Endothelial cell of umbilical vein (primary cell): ENCODE data around the gene ZCWPW2. TPM values are rescaled to one million over a fixed set of nuclear protein-coding genes. Genes with fewer than 3 reads are reported as not detected.

Experiments used
- BruUV-seq: library from RNA; stranded (reverse); fragments of 400-500 nt; replicated peaks from 2 replicates; lab custom pipeline; 2021; lab: Mats Ljungman, UMichigan
- CTCF ChIA-PET: fragments of 300-600, 350-600 bp; sonication (Branson Sonifier 250); formaldehyde crosslinking; loops from one replicate; lab custom pipeline; 2021; ENCODE audit warnings: antibody characterized with exemption, inconsistent platforms; lab: Charles Lee
- POLR2A ChIA-PET: fragments of 300-600, 350-600 bp; sonication (Branson Sonifier 250); formaldehyde crosslinking; loops from one replicate; lab custom pipeline; 2021; ENCODE audit warnings: antibody characterized with exemption, inconsistent platforms; lab: Charles Lee
- DNase-seq: peaks from one replicate; pipeline ENCODE4 v3.0.0-alpha.2; 2011; ENCODE audit warnings: low read depth, low spot score
- FAIRE-seq: peaks from 2 replicates; lab custom pipeline; 2011; peaks lifted over from hg19 to GRCh38; lab: Jason Lieb, UNC
- H2AFZ ChIP-seq: 2 replicates; pipeline ENCODE4 v1.6.0; 2012; ENCODE audit warnings: low read depth, low read length, control low read depth, inconsistent platforms
- H3K27ac ChIP-seq: 2 replicates; pipeline ENCODE4 v1.5.1; 2011; ENCODE audit warnings: low read depth, mild to moderate bottlenecking, control low read depth, low read length, moderate library complexity; ENCODE audit not compliant: insufficient read depth
- H3K27me3 ChIP-seq, 2 experiments: 2 replicates each; pipeline versions ENCODE4 v1.6.0 to v1.6.1; 2011; ENCODE audit warnings: low read length in 2 of 2, mixed read lengths in 1 of 2; ENCODE audit not compliant: control insufficient read depth in 2 of 2, insufficient read depth in 2 of 2
- H3K36me3 ChIP-seq, 2 experiments: 2 replicates in 1 of 2; 3 replicates in 1 of 2; pipeline ENCODE4 v1.5.1; 2011; ENCODE audit warnings: low read length in 2 of 2, mild to moderate bottlenecking in 1 of 2, moderate library complexity in 1 of 2; ENCODE audit not compliant: control insufficient read depth in 2 of 2, insufficient read depth in 2 of 2; ENCODE audit errors: extremely low read depth in 1 of 2
- H3K4me1 ChIP-seq: 3 replicates; pipeline ENCODE4 v1.5.1; 2011; ENCODE audit warnings: mild to moderate bottlenecking, low read length; ENCODE audit not compliant: control insufficient read depth, insufficient read depth; ENCODE audit errors: extremely low read depth
- H3K4me2 ChIP-seq: 2 replicates; pipeline ENCODE4 v1.6.1; 2011; ENCODE audit warnings: low read length, control low read depth, mixed read lengths; ENCODE audit not compliant: insufficient read depth
- H3K4me3 ChIP-seq, 3 experiments: fragments of 200-600 bp in 1 of 3; sonication (generic), shearing (Covaris generic) in 1 of 3; replicated peaks in 1 of 3; 2 replicates each; pipeline ENCODE4 v1.5.1; 2011 to 2016; ENCODE audit warnings: control low read depth in 3 of 3, low read length in 3 of 3, mild to moderate bottlenecking in 2 of 3, inconsistent platforms in 1 of 3, low read depth in 1 of 3, moderate library complexity in 1 of 3; ENCODE audit not compliant: insufficient read depth in 1 of 3
- H3K79me2 ChIP-seq: 2 replicates; pipeline ENCODE4 v1.6.0; 2012; ENCODE audit warnings: low read length, inconsistent platforms; ENCODE audit not compliant: control insufficient read depth, insufficient read depth
- H3K9ac ChIP-seq: replicated peaks from 2 replicates; pipeline ENCODE3; 2011; ENCODE audit warnings: low read length, control low read depth; ENCODE audit not compliant: insufficient read depth; ENCODE audit errors: extremely low read depth
- H3K9me1 ChIP-seq: replicated peaks from 3 replicates; pipeline ENCODE4 v1.6.0; 2011; ENCODE audit warnings: mild to moderate bottlenecking, low read length; ENCODE audit not compliant: control insufficient read depth, insufficient read depth; ENCODE audit errors: extremely low read depth
- H3K9me3 ChIP-seq: replicated peaks from 2 replicates; pipeline ENCODE4 v1.5.1; 2012; ENCODE audit warnings: low read length, inconsistent platforms; ENCODE audit not compliant: control insufficient read depth, insufficient read depth
- H4K20me1 ChIP-seq: replicated peaks from 2 replicates; pipeline ENCODE3; 2011; ENCODE audit warnings: mild to moderate bottlenecking, low read length; ENCODE audit not compliant: control insufficient read depth, insufficient read depth; ENCODE audit errors: extremely low read depth
- EZH2 ChIP-seq: IDR thresholded peaks from 2 replicates; pipeline ENCODE4 v1.6.1; 2012; ENCODE audit warnings: borderline replicate concordance, low read depth, mild to moderate bottlenecking, moderate library complexity, low read length, inconsistent platforms; ENCODE audit not compliant: severe bottlenecking
- FOS ChIP-seq: IDR thresholded peaks from 2 replicates; pipeline ENCODE4 v1.6.1; 2011; ENCODE audit warnings: mild to moderate bottlenecking, low read length, moderate library complexity, borderline replicate concordance; ENCODE audit not compliant: insufficient read depth
- GATA2 ChIP-seq: IDR thresholded peaks from 2 replicates; pipeline ENCODE4 v1.7.0; 2011; ENCODE audit warnings: low read depth, mild to moderate bottlenecking, moderate library complexity, mixed read lengths, low read length; ENCODE audit not compliant: insufficient read length, insufficient read depth
- JUN ChIP-seq: IDR thresholded peaks from 2 replicates; pipeline ENCODE4 v1.6.1; 2011; ENCODE audit warnings: borderline replicate concordance, low read depth; ENCODE audit not compliant: insufficient read length, insufficient read depth
- MYC ChIP-seq: IDR thresholded peaks from one replicate; pipeline ENCODE4 v1.6.1; 2011; ENCODE audit warnings: mild to moderate bottlenecking, low read depth, low read length
- POLR2A ChIP-seq: IDR thresholded peaks from 2 replicates; pipeline ENCODE4 v1.6.1; 2012; ENCODE audit warnings: low read depth, mild to moderate bottlenecking, control low read depth, low read length
- POLR2AphosphoS5 ChIP-seq: IDR thresholded peaks from 2 replicates; pipeline ENCODE4 v1.6.1; 2012; ENCODE audit warnings: low read depth, mild to moderate bottlenecking, control low read depth, low read length, moderate library complexity; ENCODE audit not compliant: insufficient read depth
- dilution Hi-C: fragments of 300-500 bp; cut with MboI; formaldehyde crosslinking; loops from one replicate; pipeline ENCODE4 v1.15.0; 2019; ENCODE audit warnings: low sequenced_read_pairs; ENCODE audit not compliant: extremely low pct_ligation_motif_present
- intact Hi-C: fragments of 100-400 bp; cut with micrococcal nuclease; formaldehyde crosslinking; loops from one replicate; pipeline ENCODE4 v1.10.0; 2022
- polyA plus RNA-seq, 4 experiments: library from polyadenylated mRNA; depleted of rRNA in 3 of 4; stranded (reverse) in 3 of 4; unstranded in 1 of 4; fragments of >200 nt; gene quantifications; 2 replicates each; pipeline versions ENCODE4 v1.2.1 to v1.2.3, GENCODE V29; 2011 to 2012; ENCODE audit warnings: missing spikeins in 1 of 4
- total RNA-seq: library from RNA; stranded (reverse); gene quantifications from 2 replicates; pipeline ENCODE4 v1.2.3, GENCODE V29; 2021
- TF ChIP-seq, protein P1 (sequence below), 2 donors: IDR thresholded peaks; 1 replicate in 1 of 2; 2 replicates in 1 of 2; pipeline ENCODE4 v1.5.1; 2011; ENCODE audit warnings: low read length in 2 of 2, mild to moderate bottlenecking in 2 of 2, moderate library complexity in 2 of 2, control low read depth in 1 of 2, inconsistent platforms in 1 of 2, low read depth in 1 of 2; ENCODE audit not compliant: insufficient read depth in 1 of 2; ENCODE audit errors: extremely low read depth in 1 of 2
- TF ChIP-seq, protein P2 (sequence below): IDR thresholded peaks from 2 replicates; pipeline ENCODE4 v1.6.1; 2011; ENCODE audit not compliant: insufficient read depth, insufficient read length

The ZCWPW2 gene
- total and polyA plus RNA-seq, 2 donors (not counting 3 experiments of a cell fraction or from before 2014, with no cell fraction given) = 0.04 to 0.40 TPM

DNA sequence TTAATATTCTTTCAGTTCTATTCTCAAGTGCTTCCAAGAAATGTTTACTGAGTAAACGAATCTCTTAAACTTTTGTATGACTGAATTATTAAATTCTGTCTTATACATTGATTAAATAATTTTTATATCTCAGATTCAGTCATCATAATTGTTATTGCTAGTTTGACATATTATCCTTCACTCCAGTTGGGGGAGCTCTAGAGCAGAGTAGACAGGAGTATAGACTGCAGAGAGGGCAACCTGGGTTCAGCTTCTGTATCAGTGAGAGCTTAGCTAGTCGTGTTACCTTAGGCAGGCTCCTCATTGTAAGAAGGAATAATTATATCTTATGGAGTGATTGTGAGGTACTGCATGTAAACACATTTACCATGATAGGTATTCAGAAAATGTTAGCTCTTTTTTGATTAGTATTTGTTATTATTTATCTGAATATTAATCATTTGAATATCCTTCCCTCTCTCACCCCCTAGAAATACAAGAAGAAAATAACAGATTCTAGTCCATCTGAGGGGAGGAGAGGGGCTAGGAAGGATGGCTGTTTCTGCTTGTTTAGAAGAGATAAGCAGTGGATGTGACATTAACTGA is 31.0 kb upstream of the ZCWPW2 start:
- no TSS peak for BruUV-seq
- H3K4me1 ChIP-seq = peaks cover 4% of the 10 kb centered on the region
- no peak overlapping the region for H3K9ac ChIP-seq
- dilution Hi-C loops (no loop called here), intact Hi-C loops (no loop called here)
- DNase-seq (peak; percentile 47), FAIRE-seq (no peak)
- no peak overlapping the region for H3K27ac ChIP-seq
- ChIA-PET POLR2A (no interaction called here), CTCF (interaction anchor here (0.6 to 3.4 kb wide), 19 partner anchors 10 to 637 kb away, joined by 3 to 61 read pairs (median 5); partner anchors contain the start of genes AZI2, CMC1 and ZCWPW2)
- no peak overlapping the region for H3K4me2 ChIP-seq
- no peaks in the 10 kb centered on the region for H3K9me1 ChIP-seq
- H3K27me3 ChIP-seq = no peaks in the 10 kb centered on the region
- H3K79me2 ChIP-seq = no peaks in the 10 kb centered on the region
- H3K36me3 ChIP-seq = no peaks in the 10 kb centered on the region
- H2AFZ ChIP-seq = no peak overlapping the region
- H3K9me3 ChIP-seq = no peaks in the 10 kb centered on the region
- TF ChIP-seq, protein P1, sequence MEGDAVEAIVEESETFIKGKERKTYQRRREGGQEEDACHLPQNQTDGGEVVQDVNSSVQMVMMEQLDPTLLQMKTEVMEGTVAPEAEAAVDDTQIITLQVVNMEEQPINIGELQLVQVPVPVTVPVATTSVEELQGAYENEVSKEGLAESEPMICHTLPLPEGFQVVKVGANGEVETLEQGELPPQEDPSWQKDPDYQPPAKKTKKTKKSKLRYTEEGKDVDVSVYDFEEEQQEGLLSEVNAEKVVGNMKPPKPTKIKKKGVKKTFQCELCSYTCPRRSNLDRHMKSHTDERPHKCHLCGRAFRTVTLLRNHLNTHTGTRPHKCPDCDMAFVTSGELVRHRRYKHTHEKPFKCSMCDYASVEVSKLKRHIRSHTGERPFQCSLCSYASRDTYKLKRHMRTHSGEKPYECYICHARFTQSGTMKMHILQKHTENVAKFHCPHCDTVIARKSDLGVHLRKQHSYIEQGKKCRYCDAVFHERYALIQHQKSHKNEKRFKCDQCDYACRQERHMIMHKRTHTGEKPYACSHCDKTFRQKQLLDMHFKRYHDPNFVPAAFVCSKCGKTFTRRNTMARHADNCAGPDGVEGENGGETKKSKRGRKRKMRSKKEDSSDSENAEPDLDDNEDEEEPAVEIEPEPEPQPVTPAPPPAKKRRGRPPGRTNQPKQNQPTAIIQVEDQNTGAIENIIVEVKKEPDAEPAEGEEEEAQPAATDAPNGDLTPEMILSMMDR (IDR thresholded peaks at IDR 0.05; ENCODE audit: extremely low read depth in 1 of 2, insufficient read depth in 1 of 2, low read depth in 1 of 2, low read length in 2 of 2) = peak; percentile 45 to 46
- no peak for TF ChIP-seq FOS
- H4K20me1 ChIP-seq = peaks cover 2% of the 10 kb centered on the region
- no peak overlapping the region for H3K4me3 ChIP-seq

DNA sequence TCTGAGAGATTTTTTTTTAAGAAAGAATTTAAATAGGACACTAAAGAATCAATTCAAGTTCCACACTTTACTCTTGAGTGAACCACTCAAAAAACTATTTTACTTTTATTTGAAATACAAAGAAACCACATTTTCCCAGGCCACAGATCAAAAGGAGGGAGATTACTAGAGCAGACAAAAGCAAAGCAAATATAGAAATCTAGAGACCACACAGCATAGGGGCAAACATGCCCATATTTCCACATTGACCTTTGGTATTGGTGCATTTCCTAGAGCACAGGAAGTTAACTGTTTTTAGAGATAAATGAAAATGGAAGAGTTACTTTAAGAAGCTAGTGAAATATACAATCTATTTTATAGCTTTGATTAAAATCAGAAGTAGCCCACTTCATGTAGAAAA is 27.5 kb upstream of the ZCWPW2 start:
- FAIRE-seq (no peak), DNase-seq (no peak)
- Histone ChIP-seq H3K27ac (no peak overlapping the region), H3K4me2 (no peak overlapping the region), H3K27me3 (no peaks in the 10 kb centered on the region), H3K79me2 (no peaks in the 10 kb centered on the region), H3K36me3 (peaks cover 2% of the 10 kb centered on the region in 2 experiments), H2AFZ (no peak overlapping the region), H3K9ac (no peak overlapping the region), H3K4me1 (peaks cover 4% of the 10 kb centered on the region), H3K4me3 (no peak overlapping the region), H3K9me1 (no peaks in the 10 kb centered on the region), H3K9me3 (no peaks in the 10 kb centered on the region), H4K20me1 (no peaks in the 10 kb centered on the region)
- ChIA-PET POLR2A (no interaction called here), CTCF (interaction anchor here (1.7 to 2.1 kb wide), 2 partner anchors 15 to 609 kb away, joined by 6 to 21 read pairs; no protein-coding TSS in a partner anchor)
- no TSS peak for BruUV-seq
- TF ChIP-seq POLR2AphosphoS5 = no peak
- no peak for TF ChIP-seq JUN
- no peak for TF ChIP-seq FOS
- no peak for TF ChIP-seq MYC
- TF ChIP-seq, protein P2, sequence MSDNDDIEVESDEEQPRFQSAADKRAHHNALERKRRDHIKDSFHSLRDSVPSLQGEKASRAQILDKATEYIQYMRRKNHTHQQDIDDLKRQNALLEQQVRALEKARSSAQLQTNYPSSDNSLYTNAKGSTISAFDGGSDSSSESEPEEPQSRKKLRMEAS = no peak
- TF ChIP-seq GATA2 = no peak
- no peak for TF ChIP-seq POLR2A
- TF ChIP-seq, protein P1 (IDR thresholded peaks at IDR 0.05; ENCODE audit: extremely low read depth in 1 of 2, insufficient read depth in 1 of 2, low read depth in 1 of 2, low read length in 2 of 2) = no peak
- TF ChIP-seq EZH2 = no peak
- dilution Hi-C loops (no loop called here), intact Hi-C loops (no loop called here)
